Central memory CD8-positive, alpha-beta T cell (primary cell): Measurements from ENCODE around the gene SMURF1.
"Not testable (repeated sequence)": the region's sequence is repeated elsewhere in the genome, so short reads cannot be mapped to it uniquely, and the experiment has no call there.

Source experiments
- ATAC-seq: fragments of 150-1000 bp; cut with Tn5 transposase; replicated peaks from 2 replicates; pipeline ENCODE4 v1.10.0; 2022; ENCODE audit warnings: mild to moderate bottlenecking, moderate FRiP score, moderate number of reproducible peaks; ENCODE audit not compliant: poor library complexity, severe bottlenecking; ENCODE audit errors: extremely low read depth
- DNase-seq, 2 donors: peaks; one replicate each; pipeline ENCODE4 v3.0.0; 2021; ENCODE audit warnings: low spot score in 2 of 2
- H3K27ac Mint-ChIP-seq: one replicate; pipeline ENCODE4 v1.8.0; 2022; ENCODE audit warnings: low read depth, mild to moderate bottlenecking, moderate library complexity, mixed read lengths
- H3K27me3 Mint-ChIP-seq: one replicate; pipeline ENCODE4 v1.8.0; 2022; ENCODE audit warnings: mixed read lengths
- H3K36me3 Mint-ChIP-seq: one replicate; pipeline ENCODE4 v1.8.0; 2022; ENCODE audit warnings: mild to moderate bottlenecking, moderate library complexity, mixed read lengths; ENCODE audit not compliant: insufficient read depth
- H3K4me1 Mint-ChIP-seq: one replicate; pipeline ENCODE4 v1.8.0; 2022; ENCODE audit warnings: mixed read lengths
- H3K4me3 Mint-ChIP-seq: one replicate; pipeline ENCODE4 v1.8.0; 2022; ENCODE audit warnings: mild to moderate bottlenecking, moderate library complexity, mixed read lengths
- H3K9me3 Mint-ChIP-seq: one replicate; pipeline ENCODE4 v1.8.0; 2022; ENCODE audit warnings: mixed read lengths

The SMURF1 gene

DNA sequence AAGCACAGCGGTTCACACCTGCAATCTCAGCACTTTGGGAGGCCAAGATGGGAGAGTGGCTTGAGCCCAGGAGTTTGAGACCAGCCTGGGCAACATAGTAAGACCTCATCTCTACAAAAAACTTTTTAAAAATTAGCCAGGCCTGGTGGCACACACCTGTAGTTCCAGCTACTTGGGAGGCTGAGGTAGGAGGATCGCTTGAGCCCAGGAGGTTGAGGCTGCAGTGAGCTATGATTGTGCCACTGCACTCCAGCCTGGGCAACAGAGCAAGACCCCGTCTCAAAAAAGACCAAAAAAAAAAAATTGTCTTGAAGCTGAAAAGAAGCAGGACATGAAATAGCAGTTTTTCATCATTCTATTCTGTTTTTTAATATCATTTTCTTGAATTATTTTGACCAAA lies 99.0 kb downstream of the SMURF1 start:
- H3K4me1 Mint-ChIP-seq, H3K27ac Mint-ChIP-seq, H3K9me3 Mint-ChIP-seq, ATAC-seq, DNase-seq, H3K4me3 Mint-ChIP-seq, H3K27me3 Mint-ChIP-seq: not testable (repeated sequence)
- peaks cover 70% of the 10 kb centered on the region for H3K36me3 Mint-ChIP-seq

DNA sequence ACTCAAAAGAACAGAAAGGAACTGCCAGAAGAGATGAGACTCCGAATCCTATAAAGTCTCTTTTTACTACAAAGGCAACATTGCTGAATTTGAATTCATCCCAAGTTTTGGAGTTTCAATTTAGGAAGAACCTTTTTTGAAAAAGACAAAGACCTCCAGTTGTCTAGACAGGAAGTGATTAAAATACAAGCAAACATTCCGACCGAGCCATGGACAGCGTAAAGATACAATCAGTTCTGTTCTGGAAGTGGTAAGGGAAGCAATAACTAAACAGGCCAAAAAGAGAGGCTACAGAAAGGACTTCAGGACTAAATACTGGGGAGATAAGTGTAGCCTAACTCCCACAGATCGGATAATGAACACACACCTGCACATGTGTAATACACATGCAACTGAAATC lies 101.0 kb downstream of the SMURF1 start:
- ATAC-seq (no peak), DNase-seq (no peak)

DNA sequence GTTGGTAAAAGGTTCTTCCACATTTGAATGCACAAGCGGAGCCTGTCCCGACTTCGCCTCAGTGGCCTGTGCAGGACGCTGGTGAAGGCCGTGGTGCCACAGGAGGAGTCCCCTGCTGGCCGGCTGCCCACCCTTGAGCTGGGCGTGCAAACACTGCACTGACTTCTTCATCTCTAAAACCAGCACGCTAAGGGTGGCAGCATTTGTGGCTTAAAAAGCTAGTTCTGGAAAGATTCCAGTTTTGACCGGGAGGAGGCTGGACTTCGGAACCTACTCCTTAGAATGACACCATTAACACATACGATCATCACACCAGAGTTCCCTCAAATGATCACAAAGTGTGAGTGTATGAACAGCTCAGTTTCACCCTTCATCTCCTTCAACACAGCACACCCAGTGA lies 102.4 kb downstream of the SMURF1 start:
- H3K4me1 Mint-ChIP-seq, result no peaks in the 10 kb centered on the region
- no peak for ATAC-seq
- H3K4me3 Mint-ChIP-seq, result no peak overlapping the region
- no peak overlapping the region for H3K27ac Mint-ChIP-seq
- no peaks in the 10 kb centered on the region for H3K9me3 Mint-ChIP-seq
- no peaks in the 10 kb centered on the region for H3K27me3 Mint-ChIP-seq
- peaks cover 65% of the 10 kb centered on the region for H3K36me3 Mint-ChIP-seq
- no peak for DNase-seq

More for the DNA sequence above, 101.0 kb downstream of the SMURF1 start:
- Mint-ChIP-seq H3K27ac (no peak overlapping the region), H3K36me3 (peaks cover 61% of the 10 kb centered on the region), H3K27me3 (no peaks in the 10 kb centered on the region), H3K4me3 (no peak overlapping the region), H3K9me3 (no peaks in the 10 kb centered on the region), H3K4me1 (no peaks in the 10 kb centered on the region)

DNA sequence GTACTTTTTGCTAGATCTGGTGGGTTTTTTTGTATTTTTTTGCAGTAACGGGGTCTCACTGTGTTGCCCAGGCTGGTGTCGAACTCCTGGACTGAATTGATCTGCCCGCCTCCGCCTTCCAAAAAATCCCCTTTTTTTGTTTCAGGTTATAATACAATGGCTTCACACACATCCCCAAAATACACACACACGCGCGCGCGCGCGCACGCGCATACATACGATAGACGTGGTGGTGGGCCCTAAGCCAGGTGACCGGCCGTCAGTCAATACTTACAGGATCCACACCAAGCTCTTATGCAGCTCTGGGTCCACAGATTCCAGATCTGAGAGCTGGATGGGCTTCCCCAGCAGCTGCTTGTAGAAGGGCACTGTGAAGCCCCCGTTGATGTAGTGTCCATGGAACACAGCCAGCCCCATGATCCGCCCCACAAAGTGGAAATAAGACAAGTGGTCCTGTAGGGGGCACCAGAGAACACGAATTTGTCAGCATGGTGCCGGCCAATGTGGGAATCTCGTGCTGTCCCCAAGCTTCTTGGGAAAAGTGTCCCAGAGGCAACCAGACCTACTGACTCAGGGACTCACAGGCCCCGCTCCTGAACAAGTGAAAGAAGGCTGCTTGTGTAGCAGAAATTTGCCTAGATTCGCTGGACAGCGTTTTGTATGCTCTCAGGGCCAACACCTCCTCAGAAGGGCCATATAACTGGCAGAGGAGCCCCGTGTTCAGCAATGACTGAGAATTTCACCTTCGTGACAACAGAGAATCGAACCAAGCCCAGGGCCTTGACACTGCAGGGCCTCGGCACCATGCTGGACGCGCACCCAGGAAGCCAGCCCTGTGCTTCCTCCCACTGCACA lies 103.6 kb downstream of the SMURF1 start:
- ATAC-seq (peak; percentile 32), DNase-seq (peak; percentile 25 to 39)
- H3K36me3 Mint-ChIP-seq, result peaks cover 65% of the 10 kb centered on the region
- no peak overlapping the region for H3K27ac Mint-ChIP-seq
- H3K4me3 Mint-ChIP-seq, result no peak overlapping the region
- H3K27me3 Mint-ChIP-seq, result no peaks in the 10 kb centered on the region
- no peaks in the 10 kb centered on the region for H3K4me1 Mint-ChIP-seq
- no peaks in the 10 kb centered on the region for H3K9me3 Mint-ChIP-seq

DNA sequence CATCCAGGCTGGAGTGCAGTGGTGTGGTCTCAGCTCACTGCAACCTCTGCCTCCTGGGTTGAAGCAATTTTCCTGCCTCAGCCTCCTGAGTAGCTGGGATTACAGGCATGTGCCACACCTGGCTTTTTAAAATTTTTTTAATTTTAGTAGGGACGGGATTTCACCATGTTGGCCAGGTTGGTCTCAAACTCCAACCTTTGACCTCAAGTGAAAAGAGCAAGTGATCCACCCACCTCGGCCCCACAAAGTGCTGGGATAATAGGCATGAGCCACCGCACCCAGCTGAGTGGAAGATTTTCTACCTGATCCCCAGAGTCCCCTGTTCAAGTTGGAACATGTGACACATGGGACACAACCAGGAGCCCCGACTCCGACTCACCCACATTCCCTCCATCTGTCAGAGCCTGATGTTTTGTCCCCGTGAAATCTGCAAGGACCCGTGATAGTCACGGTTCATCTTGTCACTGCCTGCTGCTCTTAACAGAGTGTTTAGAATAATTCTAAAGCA lies 104.5 kb downstream of the SMURF1 start:
- no peaks in the 10 kb centered on the region for H3K27me3 Mint-ChIP-seq
- no peaks in the 10 kb centered on the region for H3K4me1 Mint-ChIP-seq
- H3K4me3 Mint-ChIP-seq, result no peak overlapping the region
- DNase-seq, result no peak
- ATAC-seq, result no peak
- no peaks in the 10 kb centered on the region for H3K9me3 Mint-ChIP-seq
- peaks cover 59% of the 10 kb centered on the region for H3K36me3 Mint-ChIP-seq
- H3K27ac Mint-ChIP-seq, result no peak overlapping the region

DNA sequence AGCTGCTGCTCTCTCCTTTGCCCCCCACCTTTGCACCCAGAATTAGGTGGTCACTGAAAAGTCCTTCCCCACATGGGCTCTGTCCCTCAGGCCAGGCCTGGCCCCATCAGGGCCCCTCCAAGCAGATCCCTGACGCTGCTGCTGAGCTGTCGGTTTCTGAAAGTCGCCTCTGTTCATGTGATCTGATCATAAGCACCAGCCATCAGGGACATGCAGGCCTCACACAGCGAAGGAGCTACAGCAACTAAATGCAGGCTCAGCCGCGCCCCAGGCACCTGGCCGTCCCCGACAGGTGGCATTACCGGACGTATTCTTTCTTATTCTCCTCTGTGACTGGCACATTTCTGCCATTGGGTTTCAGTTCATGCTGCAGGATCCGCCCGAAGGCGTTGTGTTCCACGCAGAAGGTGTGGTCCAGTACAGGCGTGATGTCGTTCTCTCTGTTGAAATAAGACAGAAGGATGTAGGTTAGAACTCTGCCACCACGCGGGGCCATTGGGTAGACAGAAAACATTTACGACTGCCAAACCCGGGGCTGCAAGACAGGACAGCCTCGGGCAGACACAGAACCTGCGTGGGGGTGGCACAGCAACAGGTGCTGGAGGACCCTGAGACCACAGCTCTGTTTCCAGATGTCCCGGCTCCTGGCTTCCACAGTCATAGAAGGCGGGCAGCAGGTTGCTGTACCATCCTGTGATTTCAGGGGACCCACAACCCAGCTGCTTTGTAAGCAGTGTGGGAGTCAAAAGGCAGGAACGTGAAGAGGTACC lies 105.6 kb downstream of the SMURF1 start:
- H3K4me3 Mint-ChIP-seq, result no peak overlapping the region
- peaks cover 56% of the 10 kb centered on the region for H3K36me3 Mint-ChIP-seq
- DNase-seq, result no peak
- no peak overlapping the region for H3K27ac Mint-ChIP-seq
- no peaks in the 10 kb centered on the region for H3K9me3 Mint-ChIP-seq
- no peaks in the 10 kb centered on the region for H3K4me1 Mint-ChIP-seq
- ATAC-seq, result no peak
- no peaks in the 10 kb centered on the region for H3K27me3 Mint-ChIP-seq

DNA sequence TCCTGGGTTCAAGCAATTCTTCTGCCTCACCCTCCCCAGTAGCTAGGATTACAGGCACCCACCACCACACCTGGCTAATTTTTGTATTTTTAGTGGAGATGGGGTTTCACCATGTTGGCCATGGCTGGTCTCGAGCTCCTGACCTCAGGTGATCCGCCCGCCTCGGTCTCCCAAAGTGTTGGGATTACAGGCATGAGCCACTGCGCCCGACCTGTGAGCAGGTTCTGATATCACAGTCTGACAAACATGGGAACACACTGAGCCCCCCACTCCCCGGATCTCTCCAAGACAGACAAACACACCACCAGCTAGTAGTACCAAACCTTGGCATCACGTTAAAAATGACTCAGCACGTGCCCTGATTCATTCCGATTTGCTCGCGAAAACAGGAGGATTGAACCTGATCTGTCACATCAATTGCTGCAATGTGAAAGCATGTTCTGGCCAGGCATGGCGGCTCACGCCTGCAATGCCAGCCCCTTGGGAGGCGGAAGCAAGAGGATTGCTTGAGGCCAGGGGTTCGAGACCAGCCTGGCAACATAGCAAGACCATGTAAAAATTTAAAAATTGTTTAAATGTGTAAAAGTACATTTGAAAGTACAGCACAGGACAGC lies 106.5 kb downstream of the SMURF1 start:
- no peak for ATAC-seq
- Mint-ChIP-seq H3K4me1 (no peaks in the 10 kb centered on the region), H3K36me3 (peaks cover 54% of the 10 kb centered on the region), H3K4me3 (no peak overlapping the region), H3K27me3 (no peaks in the 10 kb centered on the region), H3K27ac (no peak overlapping the region), H3K9me3 (no peaks in the 10 kb centered on the region)
- DNase-seq, result no peak

DNA sequence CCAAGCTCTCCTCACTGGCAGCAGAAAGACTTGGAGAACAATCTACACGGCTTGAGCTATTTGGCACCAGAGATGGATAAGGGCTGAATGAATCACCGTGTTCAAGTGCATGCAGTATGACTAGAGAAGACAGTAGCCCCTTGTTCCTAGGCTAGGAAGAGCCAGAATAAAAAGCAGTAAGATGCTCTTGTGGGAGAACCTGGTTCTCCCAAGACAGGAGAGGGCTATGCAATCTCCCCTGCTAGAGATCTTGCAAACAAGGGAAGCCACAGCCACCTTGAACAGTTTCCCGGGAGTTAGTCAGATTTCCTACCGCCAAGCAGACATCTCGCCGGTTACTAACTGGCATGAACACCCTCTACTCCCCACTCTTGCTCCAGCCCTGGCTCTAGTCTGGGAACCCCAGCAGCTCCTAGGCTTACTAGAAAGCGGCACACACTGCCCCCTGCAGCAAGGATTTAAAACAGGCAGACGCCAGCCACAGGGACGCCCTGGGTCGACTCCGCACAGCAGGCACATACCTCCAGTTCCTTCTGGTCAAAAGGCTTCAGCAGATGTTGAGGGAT lies 107.3 kb downstream of the SMURF1 start:
- no peak for ATAC-seq
- Mint-ChIP-seq H3K9me3 (no peaks in the 10 kb centered on the region), H3K4me1 (no peaks in the 10 kb centered on the region), H3K27ac (no peak overlapping the region), H3K4me3 (no peak overlapping the region), H3K27me3 (no peaks in the 10 kb centered on the region), H3K36me3 (peaks cover 57% of the 10 kb centered on the region)
- DNase-seq, result no peak

DNA sequence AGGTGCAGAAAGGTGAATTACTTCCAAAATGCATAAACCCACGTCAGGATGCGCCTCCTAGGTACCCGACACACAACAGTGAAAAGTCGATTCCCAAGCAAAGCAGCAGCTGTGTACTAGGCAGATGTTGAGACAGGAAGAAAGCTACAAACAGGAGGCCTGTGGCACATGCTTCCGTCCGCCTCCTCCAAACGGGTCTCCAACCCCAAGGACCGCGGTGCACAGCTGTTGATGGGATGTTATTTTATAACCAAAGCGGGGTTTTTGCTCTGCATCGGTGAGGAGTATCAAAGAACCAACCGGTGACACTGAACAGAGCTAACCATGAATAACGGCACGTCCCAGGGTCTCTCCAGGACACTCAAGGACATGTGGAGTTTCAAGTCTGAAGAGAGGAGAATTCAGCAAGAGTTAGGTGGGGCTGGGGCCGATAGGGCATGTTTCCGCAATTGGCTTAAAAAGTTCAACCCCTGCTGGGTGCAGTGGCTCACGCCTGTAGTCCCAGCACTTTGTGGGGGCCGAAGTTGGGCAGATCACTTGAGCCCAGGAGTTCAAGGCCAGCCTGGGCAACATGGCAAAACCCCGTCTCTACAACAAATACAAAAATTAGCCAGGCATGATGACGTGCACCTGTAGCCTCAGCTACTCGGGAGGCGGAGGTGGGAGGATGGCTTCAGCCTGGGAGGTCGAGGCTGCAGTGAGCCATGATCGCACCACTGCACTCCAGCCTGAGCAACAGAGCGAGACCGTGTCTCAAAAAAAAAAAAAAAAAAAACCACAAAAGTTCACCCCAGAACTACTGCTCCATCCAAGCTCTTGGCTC lies 108.0 kb downstream of the SMURF1 start:
- H3K27ac Mint-ChIP-seq, result no peak overlapping the region
- no peaks in the 10 kb centered on the region for H3K4me1 Mint-ChIP-seq
- no peak for ATAC-seq
- H3K27me3 Mint-ChIP-seq, result no peaks in the 10 kb centered on the region
- peaks cover 57% of the 10 kb centered on the region for H3K36me3 Mint-ChIP-seq
- no peak for DNase-seq
- no peaks in the 10 kb centered on the region for H3K9me3 Mint-ChIP-seq
- H3K4me3 Mint-ChIP-seq, result no peak overlapping the region

DNA sequence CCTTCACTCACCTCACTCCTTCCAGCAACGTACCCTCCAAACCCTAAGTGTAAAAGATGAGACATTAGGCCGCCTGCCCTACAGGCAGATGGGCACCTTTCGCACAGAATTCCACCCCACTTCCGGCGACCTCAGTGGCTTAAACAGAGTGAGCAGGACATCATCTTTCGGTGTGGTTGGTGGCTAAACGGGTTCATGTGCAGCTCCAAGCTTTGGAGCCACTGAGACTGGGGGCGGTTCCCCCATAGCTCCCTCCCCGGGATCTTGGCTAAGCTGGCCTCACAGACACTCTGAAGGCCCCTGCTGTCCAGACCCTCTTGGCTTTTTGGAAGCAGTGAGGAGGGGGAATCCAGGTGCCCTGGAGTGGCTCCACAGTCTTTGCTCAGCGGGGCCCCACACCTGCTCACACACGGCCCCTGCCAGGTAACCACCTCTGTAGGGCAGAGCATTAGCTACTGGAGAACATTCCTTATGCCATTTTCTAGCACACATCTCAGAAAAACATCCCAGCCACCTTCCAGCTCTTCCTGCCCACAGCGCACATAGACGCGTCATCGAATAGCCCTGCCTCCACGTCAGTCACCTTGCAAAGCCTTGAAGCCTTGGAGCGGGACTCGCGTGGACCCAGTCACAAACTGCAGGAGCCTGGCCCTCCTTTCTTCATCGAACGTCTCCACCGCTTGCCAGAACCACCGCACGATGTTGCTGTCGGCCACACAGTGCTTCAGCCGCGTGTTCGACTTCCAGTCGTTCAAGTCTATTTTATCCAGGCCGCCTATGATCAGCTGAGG lies 108.8 kb downstream of the SMURF1 start:
- H3K4me3 Mint-ChIP-seq, result no peak overlapping the region
- no peak for DNase-seq
- no peaks in the 10 kb centered on the region for H3K4me1 Mint-ChIP-seq
- ATAC-seq, result no peak
- peaks cover 51% of the 10 kb centered on the region for H3K36me3 Mint-ChIP-seq
- no peaks in the 10 kb centered on the region for H3K9me3 Mint-ChIP-seq
- no peak overlapping the region for H3K27ac Mint-ChIP-seq
- H3K27me3 Mint-ChIP-seq, result no peaks in the 10 kb centered on the region

DNA sequence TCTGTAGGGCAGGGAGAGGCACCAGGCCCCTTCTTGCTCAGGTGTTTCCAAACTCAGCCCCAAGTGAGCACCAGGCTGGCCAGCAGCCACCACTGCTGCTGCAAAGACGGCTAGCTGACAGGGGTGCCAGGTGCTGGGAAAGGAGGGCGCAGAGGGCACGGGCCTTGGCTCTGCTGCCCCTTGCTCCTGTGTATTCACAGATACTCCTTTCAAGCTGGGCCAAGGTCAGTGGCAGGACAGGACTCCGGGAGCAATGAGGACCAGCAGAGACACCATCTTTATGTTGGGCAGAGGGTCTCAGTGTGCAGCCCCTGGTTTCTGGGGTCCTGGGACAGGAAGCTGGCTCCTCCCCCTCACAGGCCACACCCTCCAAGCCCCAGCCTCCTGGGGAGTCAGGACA lies 110.1 kb downstream of the SMURF1 start:
- Mint-ChIP-seq H3K27ac (no peak overlapping the region), H3K4me3 (no peak overlapping the region), H3K9me3 (no peaks in the 10 kb centered on the region), H3K36me3 (peaks cover 50% of the 10 kb centered on the region), H3K4me1 (no peaks in the 10 kb centered on the region), H3K27me3 (no peaks in the 10 kb centered on the region)
- DNase-seq (no peak), ATAC-seq (no peak)
